ENCODE measurements around the gene PLXNB3. TPM values are rescaled to one million over a fixed set of nuclear protein-coding genes. Genes with fewer than 3 reads are reported as not detected.

The PLXNB3 gene
- total RNA-seq, 1 donor from 2014 or later, result 36.1 TPM

DNA sequence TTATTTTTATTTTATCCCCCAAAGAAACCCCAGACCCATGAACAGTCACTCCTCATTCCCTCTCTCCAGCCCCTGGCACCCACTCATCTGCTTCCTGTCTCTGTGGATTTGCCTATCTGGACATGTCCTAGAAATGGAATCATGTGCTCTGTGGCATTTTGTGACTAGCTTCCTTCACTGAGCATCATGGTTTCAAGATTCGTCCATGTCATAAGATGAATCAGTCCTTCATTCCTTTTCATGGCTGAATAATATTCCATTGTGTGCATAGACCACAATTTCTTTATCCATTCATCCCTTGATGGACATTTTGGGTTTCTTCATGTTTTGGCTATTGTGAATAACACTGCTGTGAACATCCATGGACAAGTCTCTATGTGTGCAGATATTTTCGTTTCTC, 29.2 kb upstream of the PLXNB3 start:
- Histone ChIP-seq H3K36me3 (no peaks in the 10 kb centered on the region), H3K4me3 (no peak overlapping the region), H3K27ac (no peak overlapping the region), H3K27me3 (no peaks in the 10 kb centered on the region), H3K9me3 (no peaks in the 10 kb centered on the region), H3K4me1 (no peaks in the 10 kb centered on the region)
- intact Hi-C loops (cut with DNase I), result no loop called here
- TF ChIP-seq POLR2AphosphoS5 (IDR thresholded peaks at IDR 0.05; ENCODE audit: insufficient read depth in 1 of 2, low read depth in 1 of 2) (no peak), POLR2A (IDR thresholded peaks at IDR 0.05) (no peak), CTCF (IDR thresholded peaks at IDR 0.05) (no peak)
- no peak for DNase-seq (ENCODE audit: extremely low spot score in 2 of 2)

DNA sequence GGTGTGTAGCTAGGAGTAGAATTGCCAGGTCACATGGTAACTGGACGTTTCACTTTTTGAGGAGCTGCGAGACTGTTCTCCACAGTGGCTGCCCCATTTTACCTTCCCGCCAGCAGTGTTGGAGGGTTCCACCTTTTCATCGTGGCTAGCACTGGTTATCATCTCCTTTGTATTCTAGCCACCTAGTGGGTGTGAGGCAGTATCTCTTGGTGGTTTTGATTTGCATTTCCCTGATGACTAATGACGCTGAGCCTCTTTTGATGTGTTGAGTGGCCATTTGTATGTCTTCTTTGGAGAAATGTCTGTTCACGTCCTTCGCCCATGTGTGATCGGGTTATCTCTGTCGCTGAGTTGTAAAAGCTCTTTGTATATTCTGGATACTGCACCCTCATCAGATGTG, 28.8 kb upstream of the PLXNB3 start:
- no peaks in the 10 kb centered on the region for H3K4me1 ChIP-seq
- H3K27me3 ChIP-seq, result no peaks in the 10 kb centered on the region
- H3K9me3 ChIP-seq, result no peaks in the 10 kb centered on the region
- no peak for TF ChIP-seq POLR2AphosphoS5 (IDR thresholded peaks at IDR 0.05; ENCODE audit: insufficient read depth in 1 of 2, low read depth in 1 of 2)
- TF ChIP-seq CTCF (IDR thresholded peaks at IDR 0.05), result no peak
- no peak for TF ChIP-seq POLR2A (IDR thresholded peaks at IDR 0.05)
- no peak overlapping the region for H3K27ac ChIP-seq
- H3K36me3 ChIP-seq, result no peaks in the 10 kb centered on the region
- no peak for DNase-seq (ENCODE audit: extremely low spot score in 2 of 2)
- intact Hi-C loops (cut with DNase I), result no loop called here
- no peak overlapping the region for H3K4me3 ChIP-seq

- Histone ChIP-seq H3K27ac (no peak overlapping the region), H3K4me1 (no peaks in the 10 kb centered on the region), H3K27me3 (no peaks in the 10 kb centered on the region), H3K36me3 (no peaks in the 10 kb centered on the region), H3K9me3 (no peaks in the 10 kb centered on the region), H3K4me3 (no peak overlapping the region)
- intact Hi-C loops (cut with DNase I), result no loop called here
- TF ChIP-seq POLR2AphosphoS5 (IDR thresholded peaks at IDR 0.05; ENCODE audit: insufficient read depth in 1 of 2, low read depth in 1 of 2), result no peak
- TF ChIP-seq POLR2A (IDR thresholded peaks at IDR 0.05), result no peak
- no peak for TF ChIP-seq CTCF (IDR thresholded peaks at IDR 0.05)
- no peak for DNase-seq (ENCODE audit: extremely low spot score in 2 of 2)
These were observed 27.8 kb upstream of the PLXNB3 start for GRCh38 chrX:153736071-153736820.

- TF ChIP-seq POLR2A (IDR thresholded peaks at IDR 0.05) (no peak), CTCF (IDR thresholded peaks at IDR 0.05) (no peak), POLR2AphosphoS5 (IDR thresholded peaks at IDR 0.05; ENCODE audit: insufficient read depth in 1 of 2, low read depth in 1 of 2) (no peak)
- Histone ChIP-seq H3K4me3 (no peak overlapping the region), H3K27me3 (no peaks in the 10 kb centered on the region), H3K27ac (no peak overlapping the region), H3K4me1 (no peaks in the 10 kb centered on the region), H3K36me3 (no peaks in the 10 kb centered on the region), H3K9me3 (no peaks in the 10 kb centered on the region)
- DNase-seq (ENCODE audit: extremely low spot score in 2 of 2), result no peak
- intact Hi-C loops (cut with DNase I), result no loop called here
These were observed 27.1 kb upstream of the PLXNB3 start for GRCh38 chrX:153736871-153737441.

DNA sequence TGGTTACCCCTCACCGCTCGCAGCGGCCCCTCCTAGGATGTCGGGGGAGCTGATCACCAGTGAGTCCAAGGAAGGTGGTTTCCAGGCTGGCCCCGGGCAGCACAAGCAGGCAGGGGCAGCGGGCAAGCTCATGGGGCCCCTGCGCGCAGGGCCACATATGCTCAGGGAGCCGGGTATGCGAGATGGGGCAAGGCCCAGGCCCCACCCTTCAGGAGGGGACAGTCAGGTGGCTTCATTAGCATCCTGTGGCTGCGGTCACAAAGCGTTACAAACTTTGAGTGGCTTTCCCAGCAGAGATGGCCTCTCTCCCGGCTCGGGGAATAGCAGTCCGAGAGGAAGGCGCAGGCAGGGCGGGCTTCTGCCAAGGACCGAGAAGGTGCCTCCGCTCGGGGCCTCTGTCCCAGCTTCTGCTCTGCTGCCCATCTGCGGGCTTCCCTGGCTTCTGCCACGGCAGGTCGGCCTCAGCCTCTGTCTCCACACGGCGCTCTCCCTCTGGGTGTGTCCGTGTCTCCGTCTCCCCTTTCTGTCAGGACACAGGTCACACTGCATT, 25.9 kb upstream of the PLXNB3 start:
- DNase-seq (ENCODE audit: extremely low spot score in 2 of 2), result no peak

More for the DNA sequence above, 25.9 kb upstream of the PLXNB3 start:
- Histone ChIP-seq H3K36me3 (no peaks in the 10 kb centered on the region), H3K4me1 (no peaks in the 10 kb centered on the region), H3K27ac (no peak overlapping the region), H3K4me3 (no peak overlapping the region), H3K27me3 (no peaks in the 10 kb centered on the region), H3K9me3 (no peaks in the 10 kb centered on the region)
- TF ChIP-seq POLR2A (IDR thresholded peaks at IDR 0.05), result no peak
- no peak for TF ChIP-seq CTCF (IDR thresholded peaks at IDR 0.05)
- TF ChIP-seq POLR2AphosphoS5 (IDR thresholded peaks at IDR 0.05; ENCODE audit: insufficient read depth in 1 of 2, low read depth in 1 of 2), result no peak
- intact Hi-C loops (cut with DNase I), result no loop called here

Data from vagina (tissue), 2 donors.